GM18517 (cell line): ENCODE measurements around the gene DTD2.

Experiments used
- ATAC-seq: cut with Tn5 transposase; IDR thresholded peaks from one replicate; pipeline ENCODE4 v1.9.1; 2021; ENCODE audit warnings: mild to moderate bottlenecking, moderate library complexity; ENCODE audit not compliant: unreplicated experiment

DTD2 gene

DNA sequence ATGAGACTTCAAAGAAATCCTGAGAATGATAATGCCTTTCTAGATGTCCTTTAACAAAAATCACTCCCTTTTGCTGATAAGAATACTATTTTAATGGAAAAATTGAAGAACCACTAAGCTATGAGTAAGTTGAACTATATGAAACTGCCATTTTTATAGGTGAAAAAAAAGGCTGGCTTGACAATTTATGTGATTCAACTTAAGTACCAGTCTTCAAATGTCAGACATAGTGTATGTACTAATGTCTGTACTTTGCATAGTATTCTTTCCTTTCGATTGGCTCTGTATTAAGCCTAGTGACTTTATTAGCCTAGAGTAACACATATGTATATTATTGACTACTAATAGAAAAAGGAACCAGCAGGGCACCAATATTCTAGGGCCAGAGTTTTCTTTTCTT, 48.9 kb downstream of the DTD2 start:
- no peak for ATAC-seq

DNA sequence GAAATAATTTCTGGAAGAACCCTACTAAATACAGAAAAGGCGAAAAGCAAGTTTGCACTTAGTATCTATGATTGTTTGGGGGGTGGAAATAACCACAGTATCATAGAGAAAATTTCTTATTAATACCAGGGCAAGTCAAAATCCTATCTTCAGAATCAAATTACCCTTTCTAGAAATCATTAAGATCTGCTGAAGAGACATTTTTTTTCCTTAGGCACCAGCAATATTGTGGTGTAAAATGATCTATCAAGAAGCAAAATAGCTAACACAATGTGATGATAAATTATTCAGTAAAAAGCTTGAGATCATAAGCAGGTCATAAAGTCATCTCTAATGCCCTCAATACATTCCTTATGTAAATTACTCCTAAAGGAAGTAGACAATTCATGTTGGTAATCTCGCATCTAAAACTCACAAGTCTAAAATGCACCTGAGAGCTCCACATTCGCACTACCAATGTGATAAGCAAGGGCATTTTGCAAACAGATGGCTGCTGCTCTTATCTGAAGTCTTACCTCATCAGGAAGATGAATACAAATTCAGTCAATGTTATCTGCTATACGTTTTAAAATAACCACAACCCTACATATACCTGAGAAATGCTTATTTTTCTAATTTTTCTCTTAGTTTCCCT, 51.6 kb downstream of the DTD2 start:
- ATAC-seq: no peak

DNA sequence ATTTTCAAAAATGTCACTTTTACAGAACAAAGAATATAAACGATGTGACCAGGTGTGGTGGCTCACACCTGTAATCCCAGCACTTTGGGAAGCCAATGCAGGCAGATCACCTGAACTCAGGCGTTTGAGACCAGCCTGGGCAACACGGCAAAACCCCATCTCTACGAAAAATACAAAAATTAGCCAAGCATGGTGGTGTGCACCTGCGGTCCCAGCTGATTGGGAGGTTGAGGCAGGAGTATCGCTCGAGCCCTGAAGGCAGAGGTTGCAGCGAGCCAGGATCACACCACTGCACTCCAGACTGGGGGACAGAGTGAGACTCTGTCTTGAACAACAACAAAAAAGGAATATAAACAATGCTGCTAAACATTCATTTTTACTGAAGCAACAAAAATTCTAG, 52.2 kb downstream of the DTD2 start:
- no peak for ATAC-seq

- no peak for ATAC-seq
These were observed 53.6 kb downstream of the DTD2 start for GRCh38 chr14:31403707-31404106.

GRCh38 chr14:31402764-31403439, 54.4 kb downstream of the DTD2 start:
- no peak for ATAC-seq

DNA sequence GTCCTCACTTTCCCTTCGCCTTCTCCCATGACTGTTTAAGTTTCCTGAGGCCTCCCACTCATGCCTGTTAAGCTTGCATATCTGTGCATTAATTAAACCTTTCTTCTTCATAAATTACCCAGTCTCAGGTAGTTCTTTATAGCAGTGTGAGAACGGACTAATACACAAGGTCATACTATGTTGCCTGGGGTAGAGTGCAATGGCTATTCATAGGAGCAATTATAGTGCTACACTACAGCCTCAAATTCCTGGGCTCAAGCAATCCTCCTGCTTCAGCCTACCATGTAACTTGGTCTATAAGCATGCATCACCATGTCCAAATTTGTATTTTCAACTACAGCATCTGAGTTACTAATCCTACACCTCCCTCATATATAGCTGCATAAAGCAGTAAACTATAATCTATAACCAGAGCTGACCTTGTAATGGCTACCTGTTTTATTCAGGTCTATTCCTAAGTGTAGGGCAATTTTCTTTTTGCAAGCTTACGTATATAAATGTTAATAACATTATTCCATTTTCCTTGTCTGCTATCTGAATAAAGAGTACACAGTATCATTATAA, 55.9 kb downstream of the DTD2 start:
- no peak for ATAC-seq

GRCh38 chr14:31400031-31400638, 57.2 kb downstream of the DTD2 start:
- ATAC-seq: no peak
